HG03196 (cell line): ENCODE results near the gene ANTXR1.
"Not testable (repeated sequence)": the region's sequence is repeated elsewhere in the genome, so short reads cannot be mapped to it uniquely, and the experiment has no call there.

Experiments used
- ATAC-seq: cut with Tn5 transposase; IDR thresholded peaks from one replicate; pipeline ENCODE4 v1.9.1; 2021; ENCODE audit not compliant: unreplicated experiment

ANTXR1 gene

GRCh38 chr2:69253611-69254301, 240.8 kb downstream of the ANTXR1 start:
- ATAC-seq, result no peak

- no peak for ATAC-seq
Measured at GRCh38 chr2:69255760-69256159, 242.8 kb downstream of the ANTXR1 start.

- not testable (repeated sequence) for ATAC-seq
Measured at GRCh38 chr2:69259994-69260591, 247.1 kb downstream of the ANTXR1 start.

GRCh38 chr2:69260666-69261065, 247.7 kb downstream of the ANTXR1 start:
- no peak for ATAC-seq

GRCh38 chr2:69269330-69269729, 256.4 kb downstream of the ANTXR1 start:
- ATAC-seq, result no peak

GRCh38 chr2:69271831-69272257, 258.9 kb downstream of the ANTXR1 start:
- no peak for ATAC-seq

GRCh38 chr2:69272803-69273471, 260.0 kb downstream of the ANTXR1 start:
- ATAC-seq, result no peak

- ATAC-seq, result no peak
Measured at GRCh38 chr2:69275490-69275889, 262.5 kb downstream of the ANTXR1 start.

- ATAC-seq, result no peak
Measured at GRCh38 chr2:69278366-69278765, 265.4 kb downstream of the ANTXR1 start.

GRCh38 chr2:69279211-69279610, 266.2 kb downstream of the ANTXR1 start:
- ATAC-seq, result no peak

- no peak for ATAC-seq
Measured at GRCh38 chr2:69279931-69280681, 267.1 kb downstream of the ANTXR1 start.

GRCh38 chr2:69280796-69281412, 267.9 kb downstream of the ANTXR1 start:
- no peak for ATAC-seq

- ATAC-seq, result no peak
Measured at GRCh38 chr2:69285379-69285894, 272.5 kb downstream of the ANTXR1 start.

- ATAC-seq, result no peak
Measured at GRCh38 chr2:69287544-69287943, 274.6 kb downstream of the ANTXR1 start.

- ATAC-seq, result no peak
Measured at GRCh38 chr2:69288429-69288828, 275.4 kb downstream of the ANTXR1 start.

- no peak for ATAC-seq
Measured at GRCh38 chr2:69291004-69291650, 278.1 kb downstream of the ANTXR1 start.

GRCh38 chr2:69291721-69292120, 278.7 kb downstream of the ANTXR1 start:
- no peak for ATAC-seq

- no peak for ATAC-seq
Measured at GRCh38 chr2:69292256-69292655, 279.3 kb downstream of the ANTXR1 start.

- ATAC-seq, result no peak
Measured at GRCh38 chr2:69296421-69296820, 283.4 kb downstream of the ANTXR1 start.

GRCh38 chr2:69297216-69297615, 284.2 kb downstream of the ANTXR1 start:
- no peak for ATAC-seq
